ENCODE data around the gene GRM6.

The GRM6 gene

DNA sequence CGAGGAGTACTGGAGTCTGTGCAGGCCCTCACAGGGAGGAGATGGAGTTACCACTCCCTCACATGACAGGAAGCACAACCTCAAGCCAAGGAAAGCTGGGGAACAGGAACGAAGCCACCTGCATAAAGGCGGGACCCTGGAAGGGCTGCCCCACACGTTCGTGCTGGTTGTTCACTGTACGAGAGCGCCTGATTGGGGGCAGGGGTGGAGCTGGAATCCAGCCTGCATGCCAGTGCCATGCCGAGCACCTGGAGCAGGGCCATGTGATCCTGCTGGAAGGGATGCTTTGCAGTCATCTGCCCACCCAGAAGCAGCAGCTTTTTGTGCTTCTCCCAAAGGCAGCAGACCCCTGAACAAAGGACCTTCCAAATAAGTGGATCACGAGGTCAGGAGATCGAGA is 11.4 kb downstream of the GRM6 start:
- DNase-seq: no peak

DNA sequence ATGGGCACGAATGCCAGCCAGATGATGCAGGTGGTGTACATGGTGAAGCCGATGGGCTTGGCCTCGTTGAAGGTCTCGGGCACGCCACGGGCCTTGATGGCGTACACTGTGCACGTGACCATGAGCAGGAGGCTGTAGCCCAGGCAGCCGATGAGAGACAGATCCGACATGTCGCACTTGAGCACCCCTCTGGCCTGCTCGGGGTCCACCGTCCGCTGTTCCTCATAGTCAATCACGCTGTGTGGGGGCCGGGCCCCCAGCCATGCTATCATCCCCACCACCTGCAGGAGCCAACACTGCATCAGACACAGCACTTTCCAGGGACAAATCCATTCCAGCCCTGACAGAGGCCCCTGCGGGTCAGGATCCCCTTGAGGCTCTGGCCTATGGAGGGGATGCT is 12.2 kb downstream of the GRM6 start:
- no peak for DNase-seq

DNA sequence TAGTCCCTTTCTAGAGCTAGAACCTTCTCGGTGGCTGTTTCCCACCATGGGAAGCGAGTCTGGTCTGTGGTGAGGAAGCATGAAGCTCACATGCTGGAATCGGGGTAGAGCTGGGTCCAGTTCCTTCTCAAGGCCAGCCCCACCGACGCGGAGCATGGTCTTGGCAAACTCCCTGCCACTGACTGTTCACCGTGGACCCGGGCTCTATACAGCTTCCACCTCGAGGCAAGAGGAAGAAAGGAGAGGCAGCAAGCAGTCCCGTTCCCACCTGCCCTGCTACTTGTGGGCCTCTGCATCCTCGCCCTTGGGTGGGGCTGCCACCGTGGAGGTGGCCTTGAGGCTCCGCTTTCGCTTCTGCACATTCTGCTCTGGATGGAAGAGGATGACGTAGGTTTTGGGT is 13.7 kb downstream of the GRM6 start:
- DNase-seq: no peak

DNA sequence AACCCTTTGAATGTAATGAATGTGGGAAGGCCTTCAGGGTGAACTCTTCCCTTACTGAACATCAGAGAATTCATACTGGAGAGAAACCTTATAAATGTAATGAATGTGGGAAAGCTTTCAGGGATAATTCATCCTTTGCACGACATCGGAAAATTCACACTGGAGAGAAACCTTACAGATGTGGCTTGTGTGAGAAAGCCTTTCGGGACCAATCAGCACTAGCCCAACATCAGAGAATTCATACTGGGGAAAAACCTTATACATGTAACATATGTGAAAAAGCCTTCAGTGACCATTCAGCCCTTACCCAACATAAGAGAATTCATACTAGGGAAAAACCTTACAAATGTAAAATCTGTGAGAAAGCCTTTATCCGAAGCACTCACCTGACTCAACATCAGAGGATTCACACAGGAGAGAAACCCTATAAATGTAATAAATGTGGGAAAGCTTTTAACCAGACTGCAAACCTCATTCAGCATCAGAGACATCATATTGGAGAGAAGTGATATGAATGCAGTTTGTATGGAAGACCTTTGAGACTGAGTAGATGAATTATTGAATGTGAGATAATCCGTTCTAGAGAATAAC is 29.6 kb downstream of the GRM6 start:
- no peak for DNase-seq

DNA sequence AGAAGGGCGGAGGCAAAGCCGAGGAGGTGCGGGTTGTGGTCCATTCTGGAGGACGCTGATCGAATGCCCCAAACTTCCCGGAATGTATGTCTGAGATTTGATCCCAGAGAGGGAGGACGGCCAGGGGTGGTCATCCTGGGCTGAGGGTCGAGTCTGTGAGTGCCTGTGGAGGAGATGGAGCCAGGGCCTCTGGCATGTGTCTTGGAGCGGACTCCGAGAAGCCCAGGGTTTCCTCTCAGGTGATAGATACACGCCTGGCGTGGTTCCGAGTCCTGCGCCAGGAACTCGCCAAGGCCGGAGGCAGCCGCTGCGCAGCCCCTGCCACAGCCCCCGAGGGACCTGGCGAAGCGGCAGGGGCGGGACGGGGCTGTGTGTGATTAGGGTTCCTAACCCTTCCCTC is 53.8 kb downstream of the GRM6 start:
- DNase-seq: no peak

DNA sequence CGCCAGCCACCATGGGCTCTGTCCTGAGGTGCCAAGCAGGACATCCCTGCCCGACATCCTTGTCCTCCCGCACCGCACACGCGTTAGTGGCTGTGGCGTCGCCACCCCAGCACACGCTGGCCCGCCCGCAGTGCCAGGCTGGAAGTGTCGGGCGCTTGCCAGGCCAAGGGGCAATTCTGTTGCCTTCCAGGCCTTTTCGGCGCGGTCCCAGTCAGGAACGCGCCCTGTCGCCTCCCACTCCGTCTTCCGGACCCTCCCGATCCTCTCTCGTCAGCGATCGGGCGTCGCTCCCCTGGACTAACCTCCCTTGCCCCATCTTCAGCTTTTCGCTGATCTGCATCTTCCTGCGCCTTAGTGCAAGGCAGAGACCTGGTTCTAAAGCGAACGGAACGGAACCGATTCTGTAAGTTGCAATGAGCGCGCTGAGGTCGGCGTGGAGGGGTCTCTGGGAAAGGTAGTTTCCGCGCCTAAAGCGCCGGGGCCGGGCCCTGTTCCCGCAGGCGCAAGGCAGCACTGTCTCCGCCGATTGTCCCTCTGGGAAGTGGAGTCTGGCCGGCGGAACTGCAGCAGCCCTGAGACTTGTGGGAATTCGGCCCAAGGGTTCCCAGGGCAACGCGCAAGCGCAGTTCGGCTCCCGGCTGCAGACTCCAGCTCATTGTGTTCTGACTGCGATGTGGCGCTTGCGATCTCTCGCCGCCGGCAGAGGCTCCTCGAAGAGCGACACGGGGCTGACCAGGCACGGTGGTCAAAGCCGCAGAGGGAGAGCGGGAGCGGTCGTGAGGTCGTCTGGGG is 54.4 kb downstream of the GRM6 start, which contains the start of gene ZNF454:
Gene ZNF454, plus strand, starts transcription at position 630 of the 792 bp plus-strand sequence. CDS start 1,594 bp downstream, outside the sequence.
- DNase-seq: no peak

DNA sequence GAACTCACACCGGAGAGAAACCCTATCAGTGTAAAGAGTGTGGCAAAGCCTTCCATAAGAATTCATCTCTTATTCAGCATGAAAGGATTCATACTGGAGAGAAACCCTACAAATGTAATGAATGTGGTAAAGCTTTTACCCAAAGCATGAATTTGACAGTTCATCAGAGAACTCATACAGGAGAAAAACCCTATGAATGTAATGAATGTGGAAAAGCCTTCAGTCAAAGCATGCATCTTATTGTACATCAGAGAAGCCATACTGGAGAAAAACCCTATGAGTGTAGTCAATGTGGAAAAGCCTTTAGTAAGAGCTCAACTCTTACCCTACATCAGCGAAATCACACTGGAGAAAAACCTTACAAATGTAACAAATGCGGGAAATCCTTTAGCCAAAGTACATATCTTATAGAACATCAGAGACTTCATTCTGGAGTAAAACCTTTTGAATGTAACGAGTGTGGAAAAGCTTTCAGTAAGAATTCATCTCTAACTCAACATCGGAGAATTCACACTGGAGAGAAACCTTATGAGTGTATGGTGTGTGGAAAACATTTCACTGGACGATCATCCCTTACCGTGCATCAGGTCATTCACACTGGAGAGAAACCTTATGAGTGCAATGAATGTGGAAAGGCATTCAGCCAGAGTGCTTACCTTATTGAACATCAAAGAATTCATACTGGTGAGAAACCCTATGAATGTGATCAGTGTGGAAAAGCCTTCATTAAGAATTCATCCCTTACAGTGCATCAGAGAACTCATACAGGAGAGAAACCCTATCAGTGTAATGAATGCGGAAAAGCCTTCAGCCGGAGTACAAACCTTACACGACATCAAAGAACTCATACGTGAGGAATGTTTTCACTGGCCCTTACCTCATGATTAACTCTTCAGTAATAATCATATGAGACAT is 63.0 kb downstream of the GRM6 start:
- DNase-seq: no peak

Data from activated CD4-positive, alpha-beta T cell treated with anti-CD3 and anti-CD28 coated beads for 48 hours (primary cell).